GM18868 (cell line): ENCODE measurements around the gene MEIOB.
"Not testable (repeated sequence)": the region's sequence is repeated elsewhere in the genome, so short reads cannot be mapped to it uniquely, and the experiment has no call there.

Experiments used
- ATAC-seq: cut with Tn5 transposase; IDR thresholded peaks from one replicate; pipeline ENCODE4 v1.9.1; 2021; ENCODE audit warnings: mild to moderate bottlenecking, moderate library complexity; ENCODE audit not compliant: unreplicated experiment

MEIOB gene

GRCh38 chr16:1816396-1817275, 55.3 kb downstream of the MEIOB start:
- no peak for ATAC-seq

GRCh38 chr16:1815461-1815860, 56.5 kb downstream of the MEIOB start:
- ATAC-seq: no peak

GRCh38 chr16:1812732-1813163, 59.2 kb downstream of the MEIOB start:
- no peak for ATAC-seq

- ATAC-seq: no peak
These were observed 61.4 kb downstream of the MEIOB start for GRCh38 chr16:1810536-1810935.

DNA sequence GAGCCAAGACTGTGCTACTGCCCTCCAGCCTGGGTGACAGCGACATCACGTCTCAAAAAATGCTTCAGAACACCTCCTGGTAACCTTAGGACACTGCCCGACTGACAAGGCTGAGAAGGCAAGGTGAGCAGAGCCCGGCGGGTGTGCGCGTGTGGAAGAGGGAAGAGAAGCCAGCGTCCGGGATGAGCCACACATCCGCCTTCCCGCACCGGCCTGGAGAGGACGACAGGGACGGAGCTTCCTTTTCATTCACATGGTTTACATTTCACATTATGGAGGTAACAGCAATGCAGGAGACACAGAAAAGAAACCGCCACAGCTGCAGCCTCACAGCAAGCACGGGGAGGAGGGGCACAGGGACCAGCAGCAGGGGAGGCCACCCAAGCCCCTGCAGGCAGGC, 61.9 kb downstream of the MEIOB start:
- no peak for ATAC-seq

- ATAC-seq: no peak
These were observed 62.6 kb downstream of the MEIOB start for GRCh38 chr16:1809281-1809801.

GRCh38 chr16:1808691-1809090, 63.3 kb downstream of the MEIOB start:
- no peak for ATAC-seq

DNA sequence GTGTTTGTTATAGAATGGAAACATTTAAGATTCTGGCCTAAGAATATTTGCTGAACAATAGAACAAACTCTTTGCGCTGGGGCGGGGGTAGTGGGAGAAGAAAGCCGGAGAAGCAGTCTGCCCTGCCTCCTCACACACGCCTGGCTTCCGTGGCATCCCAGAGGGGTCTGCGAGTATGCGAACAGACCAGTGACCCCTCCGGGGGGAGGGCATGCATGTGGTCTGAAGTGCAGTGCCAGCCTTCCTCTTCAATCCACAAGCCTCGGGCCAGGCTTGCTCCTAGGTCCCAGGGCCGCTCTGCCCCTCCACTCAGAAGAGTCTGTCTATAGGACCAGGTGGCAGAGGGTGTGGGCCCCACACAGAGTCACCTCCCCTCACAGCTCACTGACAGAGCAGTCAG, 64.3 kb downstream of the MEIOB start:
- no peak for ATAC-seq

GRCh38 chr16:1800701-1801100, 71.3 kb downstream of the MEIOB start:
- no peak for ATAC-seq

DNA sequence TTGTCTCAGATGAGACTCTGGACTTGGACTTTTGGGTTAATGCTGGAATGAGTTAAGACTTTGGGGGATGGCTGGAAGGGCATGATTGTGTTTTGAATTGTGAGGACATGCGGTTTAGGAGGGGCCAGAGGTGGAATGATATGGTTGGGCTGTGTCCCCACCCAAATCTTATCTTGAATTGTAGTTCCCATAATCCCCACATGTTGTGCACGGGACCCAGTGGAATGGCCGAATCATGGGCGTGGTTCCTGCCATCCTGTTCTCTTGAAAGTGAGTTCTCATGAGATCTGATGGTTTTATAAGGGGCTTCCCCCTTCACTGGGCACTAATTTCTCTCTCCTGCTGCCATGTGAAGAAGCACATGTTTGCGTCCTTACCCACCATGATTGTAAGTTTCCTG, 72.7 kb downstream of the MEIOB start:
- ATAC-seq: not testable (repeated sequence)

DNA sequence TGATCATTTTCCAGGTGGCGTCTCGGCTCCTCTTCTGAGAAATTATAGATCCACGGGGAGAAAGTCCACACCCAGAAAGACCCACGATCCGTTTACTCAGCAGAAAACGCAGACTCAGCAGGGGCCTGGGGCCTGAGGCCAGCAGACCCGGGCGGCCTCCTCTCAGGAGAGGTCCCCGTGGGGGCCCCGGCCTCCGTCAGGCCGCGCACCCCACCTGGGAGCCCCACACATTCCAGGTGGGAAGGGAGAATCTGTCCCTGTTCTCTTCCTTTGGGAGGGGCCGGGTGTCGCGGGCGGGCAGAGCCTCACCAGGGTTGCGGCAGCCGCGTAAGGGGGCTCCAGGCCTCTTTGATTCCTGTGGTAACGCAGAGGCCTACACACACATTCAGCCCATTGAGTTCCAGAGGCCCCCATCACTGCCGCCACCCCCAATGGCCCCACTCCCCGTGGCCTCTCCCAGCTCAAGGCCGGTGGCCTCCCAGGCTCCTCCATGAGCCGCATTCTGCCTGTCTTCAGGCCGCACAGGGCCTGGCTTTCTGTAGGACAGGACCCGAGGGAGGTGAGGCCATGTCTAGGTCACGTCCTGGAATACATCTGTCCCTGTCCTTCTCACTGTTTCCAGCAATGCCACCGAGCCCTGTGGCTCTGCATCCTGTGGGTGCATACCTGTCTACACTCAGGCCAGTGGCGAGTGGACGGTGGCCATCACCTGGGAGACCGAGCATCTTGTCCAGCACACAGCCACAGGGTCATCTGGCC, 76.9 kb downstream of the MEIOB start:
- no peak for ATAC-seq

DNA sequence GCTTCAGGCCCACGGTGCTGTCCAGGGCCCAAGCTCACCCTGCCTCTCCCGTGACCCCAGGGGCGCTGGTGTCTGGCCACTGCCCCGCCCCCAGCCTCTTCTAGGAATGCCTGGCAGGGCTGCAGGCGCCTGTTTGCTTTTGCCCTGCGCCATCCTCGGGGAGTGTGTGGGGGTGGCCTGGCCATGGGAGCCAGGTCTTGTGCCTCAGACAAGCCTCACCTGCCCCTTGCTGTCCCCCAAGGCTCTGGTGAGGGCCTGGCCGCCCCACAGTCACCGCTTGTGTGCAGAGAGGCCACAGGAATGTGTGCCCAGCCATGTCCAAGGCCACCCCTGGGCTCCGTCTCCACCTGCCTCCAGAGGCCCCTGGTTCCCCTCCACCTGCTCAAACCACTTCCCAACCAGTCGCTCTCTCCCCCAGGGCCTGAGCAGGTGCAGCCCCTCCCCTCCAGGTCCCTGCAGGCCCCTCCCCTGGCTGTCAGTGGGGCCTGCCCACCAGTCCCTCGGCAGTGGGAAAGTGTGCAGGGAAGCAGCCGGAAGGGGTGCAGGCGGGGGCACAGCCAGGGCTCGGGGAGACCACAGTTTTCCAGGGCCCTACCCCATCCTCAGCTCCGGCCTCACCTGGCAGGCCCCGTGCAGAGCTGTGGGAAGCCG, 77.6 kb downstream of the MEIOB start:
- no peak for ATAC-seq

- ATAC-seq: no peak
These were observed 78.3 kb downstream of the MEIOB start, which contains the start of gene IGFALS for GRCh38 chr16:1793578-1794220. IGFALS (minus strand) TSS chr16:1793705; CDS start chr16:1793652, 53 bp downstream.

- no peak for ATAC-seq
These were observed 79.0 kb downstream of the MEIOB start for GRCh38 chr16:1792836-1793577.

- no peak for ATAC-seq
These were observed 79.8 kb downstream of the MEIOB start for GRCh38 chr16:1791943-1792812.

DNA sequence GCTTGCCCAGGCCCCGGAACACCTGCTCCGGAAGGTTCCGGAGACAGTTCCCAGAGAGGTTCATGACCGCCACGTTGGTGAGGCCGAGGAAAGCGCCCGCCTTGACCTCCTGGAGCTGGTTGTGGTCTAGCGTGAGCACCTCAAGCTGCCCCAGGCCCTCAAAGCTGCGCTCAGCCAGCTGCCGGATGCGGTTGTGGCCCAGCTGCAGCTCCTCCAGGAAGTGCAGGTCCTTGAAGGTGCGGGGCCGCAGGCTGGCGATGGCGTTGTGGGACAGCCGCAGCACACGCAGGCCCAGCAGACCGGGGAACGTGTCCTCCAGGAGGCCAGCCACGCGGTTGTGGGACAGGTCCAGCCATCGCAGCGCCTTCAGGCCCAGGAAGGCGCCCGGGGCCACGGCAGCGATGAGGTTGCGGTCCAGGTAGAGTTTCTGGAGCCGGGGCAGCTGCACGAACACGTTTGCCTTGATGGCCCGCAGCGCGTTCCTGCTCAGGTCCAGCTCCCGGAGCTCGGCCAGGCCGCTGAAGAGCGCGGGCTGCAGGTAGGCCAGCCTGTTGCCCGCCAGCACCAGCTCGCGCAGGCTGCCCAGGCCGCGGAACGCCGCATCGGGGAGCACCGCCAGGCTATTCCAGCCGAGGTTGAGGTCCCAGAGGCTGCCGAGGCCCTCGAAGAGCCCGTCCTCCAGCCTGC, 80.6 kb downstream of the MEIOB start:
- ATAC-seq: no peak

DNA sequence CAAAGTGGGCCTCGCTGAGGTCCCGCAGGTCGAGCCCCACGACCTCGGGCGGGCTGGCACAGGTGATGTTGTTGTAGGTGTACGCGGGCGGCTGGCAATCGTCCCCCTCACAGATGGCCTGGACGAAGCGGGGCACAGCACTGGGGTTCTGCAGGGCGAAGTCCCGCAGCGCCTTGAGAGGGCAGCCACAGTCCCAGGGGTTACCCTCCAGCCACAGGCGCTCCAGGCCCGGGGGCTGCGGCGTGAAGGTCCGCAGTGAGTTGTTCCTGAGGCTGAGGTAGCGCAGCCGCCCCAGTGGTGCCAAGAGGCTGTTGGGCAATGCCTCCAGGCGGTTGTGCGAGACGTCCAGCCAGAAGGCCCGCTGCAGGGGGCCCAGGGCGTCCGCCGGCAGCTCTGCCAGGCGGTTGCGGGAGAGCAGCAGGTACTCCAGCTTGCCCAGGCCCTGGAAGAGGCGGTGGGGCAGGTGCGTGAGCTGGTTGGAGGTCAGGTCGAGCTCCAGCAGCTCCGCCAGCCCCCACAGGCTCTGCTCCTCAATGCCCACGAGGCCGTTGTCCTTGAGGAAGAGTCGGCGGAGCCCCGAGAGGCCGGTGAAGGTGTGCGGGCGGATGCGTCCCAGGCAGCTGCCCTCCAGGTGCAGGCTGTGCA, 81.2 kb downstream of the MEIOB start:
- ATAC-seq: no peak

DNA sequence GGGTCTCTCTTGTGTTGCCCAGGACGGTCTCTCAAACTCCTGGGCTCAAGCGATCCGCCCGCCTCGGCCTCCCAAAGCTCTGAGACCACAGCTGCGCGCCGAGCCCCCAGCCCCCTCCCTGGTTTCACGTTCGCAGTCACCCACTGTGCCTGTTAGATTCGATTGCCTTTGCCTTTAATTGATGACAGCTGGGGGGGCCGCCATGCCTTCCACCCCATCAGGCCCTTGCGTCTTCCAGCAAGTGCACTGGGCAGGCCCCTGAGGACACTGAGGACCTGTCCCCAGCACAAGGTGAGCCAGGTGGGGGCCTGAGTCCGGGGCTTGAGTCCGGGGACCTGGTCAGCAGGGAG, 81.7 kb downstream of the MEIOB start:
- no peak for ATAC-seq
